IMR-90 (cell line): ENCODE results near the gene PLCD1.

ENCODE experiments used
- BHLHE40 ChIP-seq: fragments of 150-350 bp; IDR thresholded peaks from 2 replicates; pipeline ENCODE4 v1.6.1; 2016; ENCODE audit warnings: mild to moderate bottlenecking, low read depth, low read length
- CEBPB ChIP-seq: IDR thresholded peaks from 2 replicates; pipeline ENCODE4 v1.6.1; 2012; ENCODE audit warnings: low read depth, low read length, improper control_type of control experiment
- CHD1 ChIP-seq: IDR thresholded peaks from 2 replicates; pipeline ENCODE4 v1.6.1; 2012; ENCODE audit warnings: low read depth, low read length, improper control_type of control experiment
- CTCF ChIP-seq: conservative IDR thresholded peaks from 2 replicates; pipeline ENCODE4 v1.5.1; 2012; ENCODE audit warnings: mild to moderate bottlenecking, low read depth, low read length, improper control_type of control experiment
- FOS ChIP-seq: fragments of 150-350 bp; IDR thresholded peaks from 2 replicates; pipeline ENCODE4 v1.6.1; 2016; ENCODE audit warnings: low read depth, low read length
- MAFK ChIP-seq: IDR thresholded peaks from 2 replicates; pipeline ENCODE4 v1.6.1; 2012; ENCODE audit warnings: low read depth, low read length, improper control_type of control experiment
- MAZ ChIP-seq: IDR thresholded peaks from 2 replicates; pipeline ENCODE4 v1.6.1; 2012; ENCODE audit warnings: low read depth, mild to moderate bottlenecking, low read length, improper control_type of control experiment, moderate library complexity, borderline replicate concordance
- MXI1 ChIP-seq: IDR thresholded peaks from 2 replicates; pipeline ENCODE4 v1.6.1; 2012; ENCODE audit warnings: low read depth, mild to moderate bottlenecking, low read length, moderate library complexity, borderline replicate concordance
- NFE2L2 ChIP-seq: fragments of 150-350 bp; IDR thresholded peaks from 2 replicates; pipeline ENCODE4 v1.6.1; 2016; ENCODE audit warnings: low read depth, mild to moderate bottlenecking, low read length
- POLR2A ChIP-seq: IDR thresholded peaks from 2 replicates; pipeline ENCODE4 v1.6.1; 2012; ENCODE audit warnings: mild to moderate bottlenecking, low read depth, low read length
- RAD21 ChIP-seq: IDR thresholded peaks from 2 replicates; pipeline ENCODE4 v1.6.1; 2012; ENCODE audit warnings: low read length, improper control_type of control experiment
- RFX5 ChIP-seq: IDR thresholded peaks from 2 replicates; pipeline ENCODE4 v1.8.0; 2012; ENCODE audit warnings: low read depth, mild to moderate bottlenecking, low read length, moderate library complexity
- SMC3 ChIP-seq: fragments of 150-350 bp; IDR thresholded peaks from 2 replicates; pipeline ENCODE4 v1.6.1; 2016; ENCODE audit warnings: low read depth, mild to moderate bottlenecking, antibody characterized with exemption, low read length, moderate library complexity
- USF2 ChIP-seq: fragments of 150-350 bp; IDR thresholded peaks from 2 replicates; pipeline ENCODE4 v1.6.1; 2017; ENCODE audit warnings: mild to moderate bottlenecking, antibody characterized with exemption, low read length, low read depth

- TF ChIP-seq CTCF (no peak), POLR2A (no peak), RAD21 (no peak), MAZ (no peak), FOS (no peak), MXI1 (no peak), RFX5 (no peak), BHLHE40 (no peak), USF2 (no peak), CEBPB (no peak), SMC3 (no peak), CHD1 (no peak), NFE2L2 (no peak), MAFK (no peak)
Observed at GRCh38 chr3:38007754-38008090, 21.7 kb downstream of the PLCD1 start.
